Smooth muscle cell (in vitro differentiated cells): ENCODE results near the gene ELP4. TPM values are rescaled to one million over a fixed set of nuclear protein-coding genes. Genes with fewer than 3 reads are reported as not detected.
A peak's percentile ranks its signal among the peaks of the same experiment; 100 is the strongest.

Source experiments
- DNase-seq: peaks from one replicate; lab custom pipeline; 2025; ENCODE audit not compliant: unreplicated experiment; lab: John Stamatoyannopoulos, UW
- H2AFZ ChIP-seq: fragments of 200-600 bp; sonication (generic); 2 replicates; pipeline ENCODE4 v1.6.0; 2016; ENCODE audit warnings: antibody characterized with exemption, low read depth, mild to moderate bottlenecking
- H3F3A ChIP-seq: fragments of 200-600 bp; sonication (generic); 2 replicates; pipeline ENCODE4 v1.6.0; 2017; ENCODE audit warnings: antibody characterized with exemption, low read depth
- H3K27ac ChIP-seq: fragments of 200-600 bp; sonication (generic); 2 replicates; pipeline ENCODE4 v1.5.1; 2016; ENCODE audit warnings: low read depth, mild to moderate bottlenecking
- H3K27me3 ChIP-seq: fragments of 200-600 bp; sonication (generic); 2 replicates; pipeline ENCODE4 v1.6.1; 2016; ENCODE audit warnings: low read depth, mild to moderate bottlenecking
- H3K36me3 ChIP-seq: fragments of 200-600 bp; sonication (generic); 2 replicates; pipeline ENCODE4 v1.5.1; 2016; ENCODE audit warnings: low read depth
- H3K4me1 ChIP-seq: fragments of 200-600 bp; sonication (generic); 2 replicates; pipeline ENCODE4 v1.5.1; 2016; ENCODE audit warnings: low read depth
- H3K4me2 ChIP-seq: fragments of 200-600 bp; sonication (generic); 2 replicates; pipeline ENCODE4 v1.6.0; 2016; ENCODE audit warnings: mild to moderate bottlenecking
- H3K4me3 ChIP-seq: fragments of 200-600 bp; sonication (generic); 2 replicates; pipeline ENCODE4 v1.5.1; 2016; ENCODE audit warnings: mild to moderate bottlenecking
- H3K79me2 ChIP-seq: fragments of 200-600 bp; sonication (generic); 2 replicates; pipeline ENCODE4 v1.6.0; 2016; ENCODE audit warnings: low read depth, mild to moderate bottlenecking
- H3K9ac ChIP-seq: fragments of 200-600 bp; sonication (generic); 2 replicates; pipeline ENCODE4 v1.6.0; 2016; ENCODE audit warnings: low read depth
- H3K9me3 ChIP-seq: fragments of 200-600 bp; sonication (generic); replicated peaks from 2 replicates; pipeline ENCODE4 v1.5.1; 2016; ENCODE audit warnings: low read depth
- H4K20me1 ChIP-seq: fragments of 200-600 bp; sonication (generic); 2 replicates; pipeline ENCODE4 v1.6.0; 2016; ENCODE audit warnings: low read depth
- CTCF ChIP-seq: fragments of 200-600 bp; sonication (generic); IDR thresholded peaks from 2 replicates; pipeline ENCODE4 v1.5.1; 2017; ENCODE audit warnings: borderline replicate concordance, mild to moderate bottlenecking, antibody characterized with exemption; ENCODE audit not compliant: insufficient read depth, poor library complexity, severe bottlenecking
- WGBS: methylation state at CpG from one replicate; pipeline ENCODE4 v1.1.7; 2016; ENCODE audit warnings: low lambda C conversion rate; 5-methylcytosine and 5-hydroxymethylcytosine counted together
- polyA plus RNA-seq: library from polyadenylated mRNA; unstranded; fragments of >200 nt; fragmentation: Nextera tagmentation; extraction: Ambion mirVana; gene quantifications from 2 replicates; pipeline ENCODE4 v1.2.1, GENCODE V29; 2016
- total RNA-seq: library from RNA; depleted of rRNA; stranded (reverse); fragments of >200 nt; gene quantifications from 2 replicates; pipeline ENCODE4 v1.2.3, GENCODE V29; 2014

The ELP4 gene
- total and polyA plus RNA-seq, 2 experiments from 2014 or later = 19.5 to 28.4 TPM

- Histone ChIP-seq H3K4me1 (peaks cover 55% of the 10 kb centered on the region), H3K9ac (no peak overlapping the region), H3K4me2 (no peak overlapping the region), H3K27me3 (no peaks in the 10 kb centered on the region), H3F3A (no peaks in the 10 kb centered on the region), H3K27ac (no peak overlapping the region), H4K20me1 (no peaks in the 10 kb centered on the region), H2AFZ (no peak overlapping the region), H3K36me3 (no peaks in the 10 kb centered on the region), H3K4me3 (no peak overlapping the region), H3K9me3 (no peaks in the 10 kb centered on the region), H3K79me2 (no peaks in the 10 kb centered on the region)
- no peak for TF ChIP-seq CTCF
- no peak for DNase-seq
- WGBS = 92% methylated on average over 2 of the region's 2 CpGs
Measured at GRCh38 chr11:31651822-31652221, 142.3 kb downstream of the ELP4 start.

DNA sequence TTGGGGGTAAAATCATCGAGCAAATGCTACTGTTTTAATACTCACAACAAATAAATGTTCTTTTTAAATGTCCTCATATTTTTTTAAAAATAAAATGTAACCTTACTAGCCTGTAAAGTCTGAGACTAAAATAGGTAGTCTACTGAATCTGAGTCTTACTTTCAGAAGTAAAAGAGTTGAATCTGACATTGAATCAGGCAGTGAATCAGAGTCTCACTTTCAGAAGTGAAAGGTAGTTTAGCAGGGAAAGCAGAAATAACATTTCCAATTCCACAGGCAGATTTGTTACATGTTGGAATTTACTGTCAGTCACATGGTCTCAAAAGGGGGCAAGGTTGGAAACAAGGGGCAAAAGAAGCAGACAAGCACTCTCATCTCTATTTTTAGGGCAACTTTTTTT lies 143.0 kb downstream of the ELP4 start:
- Histone ChIP-seq H3K4me2 (no peak overlapping the region), H4K20me1 (no peaks in the 10 kb centered on the region), H3F3A (no peaks in the 10 kb centered on the region), H3K79me2 (no peaks in the 10 kb centered on the region), H3K9me3 (no peaks in the 10 kb centered on the region), H3K4me1 (peaks cover 55% of the 10 kb centered on the region), H2AFZ (no peak overlapping the region), H3K27me3 (no peaks in the 10 kb centered on the region), H3K36me3 (no peaks in the 10 kb centered on the region), H3K4me3 (no peak overlapping the region), H3K27ac (no peak overlapping the region), H3K9ac (no peak overlapping the region)
- no peak for DNase-seq
- 92% methylated on average over 1 of the region's 1 CpG for WGBS
- TF ChIP-seq CTCF = no peak

DNA sequence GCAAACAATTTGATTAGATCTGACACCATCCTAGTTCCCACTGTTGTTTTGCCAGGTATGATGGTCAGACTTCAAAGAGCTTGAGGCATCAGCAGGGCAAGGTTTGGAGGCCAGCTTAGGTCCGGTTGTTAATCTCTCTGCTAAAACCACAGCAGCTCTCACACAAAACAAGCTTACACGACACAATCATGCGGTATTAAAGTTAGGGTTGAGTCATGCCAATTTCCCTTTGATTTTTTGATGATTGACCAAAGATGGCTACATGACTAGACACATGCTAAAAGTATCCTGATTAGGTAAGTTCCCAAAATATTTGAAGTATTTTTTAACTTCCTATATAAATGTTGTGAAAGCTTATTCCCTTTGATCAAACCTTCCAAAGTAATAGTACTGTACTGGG lies 145.9 kb downstream of the ELP4 start:
- H3K4me1 ChIP-seq = peaks cover 34% of the 10 kb centered on the region
- H2AFZ ChIP-seq = no peak overlapping the region
- H3F3A ChIP-seq = no peaks in the 10 kb centered on the region
- 22% methylated on average over 3 of the region's 3 CpGs for WGBS
- H3K9ac ChIP-seq = no peak overlapping the region
- no peak overlapping the region for H3K4me3 ChIP-seq
- H3K27me3 ChIP-seq = no peaks in the 10 kb centered on the region
- peak overlapping the region; percentile 45 for H3K4me2 ChIP-seq
- TF ChIP-seq CTCF = no peak
- no peaks in the 10 kb centered on the region for H3K79me2 ChIP-seq
- no peaks in the 10 kb centered on the region for H4K20me1 ChIP-seq
- H3K36me3 ChIP-seq = no peaks in the 10 kb centered on the region
- H3K27ac ChIP-seq = peak overlapping the region; percentile 73
- no peaks in the 10 kb centered on the region for H3K9me3 ChIP-seq
- no peak for DNase-seq

- H3K9me3 ChIP-seq = no peaks in the 10 kb centered on the region
- no peak overlapping the region for H2AFZ ChIP-seq
- H4K20me1 ChIP-seq = no peaks in the 10 kb centered on the region
- no peak overlapping the region for H3K4me3 ChIP-seq
- H3K79me2 ChIP-seq = no peaks in the 10 kb centered on the region
- no peak for DNase-seq
- peak overlapping the region; percentile 45 for H3K4me2 ChIP-seq
- no peaks in the 10 kb centered on the region for H3F3A ChIP-seq
- H3K27ac ChIP-seq = peak overlapping the region; percentile 73
- 87% methylated on average over 1 of the region's 1 CpG for WGBS
- no peaks in the 10 kb centered on the region for H3K27me3 ChIP-seq
- H3K4me1 ChIP-seq = peaks cover 28% of the 10 kb centered on the region
- no peaks in the 10 kb centered on the region for H3K36me3 ChIP-seq
- TF ChIP-seq CTCF = no peak
- peak overlapping the region; percentile 16 for H3K9ac ChIP-seq
Measured at GRCh38 chr11:31656051-31656450, 146.5 kb downstream of the ELP4 start.
